ENCODE measurements around the gene KCND3.

Gene KCND3

GRCh38 chr1:111978695-111979094 is 10.8 kb downstream of the KCND3 start:
- ChIA-PET POLR2A (no interaction called here), CTCF (no interaction called here)
- H3K4me3 ChIP-seq (ENCODE audit: low read depth, low read length), result no peak overlapping the region
- DNase-seq (ENCODE audit: low read depth, low spot score), result no peak
- no peak for TF ChIP-seq CTCF (IDR thresholded peaks at IDR 0.05; ENCODE audit: insufficient read depth, low read length, missing control alignments)

GRCh38 chr1:111977378-111977777 is 12.1 kb downstream of the KCND3 start:
- POLR2A ChIA-PET, result no interaction called here
- no peak overlapping the region for H3K4me3 ChIP-seq (ENCODE audit: low read depth, low read length)

GRCh38 chr1:111976842-111977241 is 12.6 kb downstream of the KCND3 start:
- no peak overlapping the region for H3K4me3 ChIP-seq (ENCODE audit: low read depth, low read length)
- TF ChIP-seq CTCF (IDR thresholded peaks at IDR 0.05; ENCODE audit: insufficient read depth, low read length, missing control alignments), result no peak
- POLR2A ChIA-PET, result no interaction called here
- CTCF ChIA-PET, result no interaction called here
- DNase-seq (ENCODE audit: low read depth, low spot score), result no peak

More at GRCh38 chr1:111977378-111977777, 12.1 kb downstream of the KCND3 start:
- no peak for DNase-seq (ENCODE audit: low read depth, low spot score)
- no peak for TF ChIP-seq CTCF (IDR thresholded peaks at IDR 0.05; ENCODE audit: insufficient read depth, low read length, missing control alignments)
- CTCF ChIA-PET, result no interaction called here

GRCh38 chr1:111976332-111976731 is 13.1 kb downstream of the KCND3 start:
- no peak for DNase-seq (ENCODE audit: low read depth, low spot score)
- TF ChIP-seq CTCF (IDR thresholded peaks at IDR 0.05; ENCODE audit: insufficient read depth, low read length, missing control alignments), result no peak
- ChIA-PET CTCF (no interaction called here), POLR2A (no interaction called here)
- H3K4me3 ChIP-seq (ENCODE audit: low read depth, low read length), result no peak overlapping the region

GRCh38 chr1:111973150-111973790 is 16.2 kb downstream of the KCND3 start:
- no peak for DNase-seq (ENCODE audit: low read depth, low spot score)
- no peak overlapping the region for H3K4me3 ChIP-seq (ENCODE audit: low read depth, low read length)
- ChIA-PET POLR2A (no interaction called here), CTCF (no interaction called here)
- TF ChIP-seq CTCF (IDR thresholded peaks at IDR 0.05; ENCODE audit: insufficient read depth, low read length, missing control alignments), result no peak

- H3K4me3 ChIP-seq (ENCODE audit: low read depth, low read length), result no peak overlapping the region
- POLR2A ChIA-PET, result no interaction called here
- CTCF ChIA-PET, result no interaction called here
- no peak for TF ChIP-seq CTCF (IDR thresholded peaks at IDR 0.05; ENCODE audit: insufficient read depth, low read length, missing control alignments)
- no peak for DNase-seq (ENCODE audit: low read depth, low spot score)
Measured at GRCh38 chr1:111971396-111971795, 18.1 kb downstream of the KCND3 start.

All from AG04449 (cell line).